GM08714 (cell line): ENCODE results near the gene MAP1LC3B2.
A peak's percentile ranks its signal among the peaks of the same experiment; 100 is the strongest.

Experiments
- H3K4me3 ChIP-seq: fragments of 200-500 bp; sonication (Bioruptor generic); 2 replicates; pipeline ENCODE4 v1.5.1; 2014; ENCODE audit warnings: mild to moderate bottlenecking, low read length, inconsistent platforms
- ZNF274 ChIP-seq: IDR thresholded peaks from 2 replicates; pipeline ENCODE4 v1.6.1; 2012; ENCODE audit warnings: mild to moderate bottlenecking, low read depth, low read length

Gene MAP1LC3B2

DNA sequence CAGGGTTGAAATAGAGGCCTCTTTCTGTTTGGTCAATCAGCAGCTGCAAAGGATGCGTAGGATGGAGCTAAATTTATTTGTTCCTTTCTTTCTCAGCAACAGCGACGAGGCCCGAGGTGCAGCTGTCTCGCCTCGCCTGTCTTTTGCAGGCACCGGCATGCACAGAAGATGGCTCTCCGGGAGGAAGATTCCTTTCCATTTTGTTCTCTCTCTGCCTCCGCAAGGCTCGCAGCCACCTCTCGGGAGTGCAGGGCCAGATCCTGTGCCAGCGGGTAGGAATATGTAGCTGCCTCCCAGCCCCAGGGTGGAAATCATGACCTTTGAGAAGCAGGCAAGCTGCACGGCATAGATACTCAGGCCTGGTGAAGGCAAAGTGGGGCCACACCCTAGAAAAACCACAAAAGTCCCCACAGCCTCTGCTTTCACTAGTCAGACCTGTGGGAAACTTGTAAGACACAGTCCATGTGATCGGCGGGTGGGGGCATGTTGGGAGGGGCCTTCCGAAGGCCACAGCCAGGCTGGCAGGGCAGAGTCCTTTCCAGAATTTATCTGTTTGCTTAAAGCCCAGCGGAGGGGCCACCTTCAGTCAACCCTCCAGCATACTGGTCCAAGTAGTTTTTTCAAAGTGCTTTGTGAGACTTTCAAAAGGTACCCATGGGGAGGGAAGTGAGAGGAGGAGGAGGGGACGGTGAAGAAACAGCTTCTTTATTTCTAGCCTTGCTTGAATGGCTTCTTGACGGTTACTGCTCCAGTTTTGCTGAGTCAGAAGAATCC is at the start of gene MAP1LC3B2:
TSS of gene MAP1LC3B2 (plus strand) at position 220 of the 774 bp plus-strand sequence. CDS start 16,562 bp downstream, outside the sequence.
- H3K4me3 ChIP-seq: peak within 1 kb of the TSS; percentile 4; the same call in 1 of the 2 replicates
- TF ChIP-seq ZNF274: no peak

GRCh38 chr12:116513944-116514343 is 45.2 kb upstream of the MAP1LC3B2 start:
- H3K4me3 ChIP-seq: no peak overlapping the region
- no peak for TF ChIP-seq ZNF274

DNA sequence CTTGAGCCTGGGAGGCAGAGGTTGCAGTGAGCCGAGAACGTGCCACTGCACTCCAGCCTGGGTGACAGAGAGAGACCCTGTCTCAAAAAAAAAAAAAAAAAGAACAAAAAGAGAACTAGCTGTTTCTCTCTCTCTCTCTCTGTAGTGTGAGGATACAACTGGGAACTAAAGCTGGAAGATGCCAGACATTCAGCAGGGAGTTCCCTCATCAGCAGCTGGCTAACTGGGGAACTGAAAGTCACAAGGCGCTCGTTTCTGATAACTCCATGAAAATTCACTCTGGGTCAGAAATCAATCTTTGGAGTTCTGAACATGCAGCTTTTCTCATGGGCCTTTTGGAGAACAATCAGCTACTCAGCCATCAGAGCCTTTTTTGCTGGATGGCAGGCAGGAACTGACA is 43.5 kb upstream of the MAP1LC3B2 start:
- no peak for TF ChIP-seq ZNF274
- H3K4me3 ChIP-seq: no peak overlapping the region

GRCh38 chr12:116516657-116517056 is 42.5 kb upstream of the MAP1LC3B2 start:
- no peak for TF ChIP-seq ZNF274
- no peak overlapping the region for H3K4me3 ChIP-seq

GRCh38 chr12:116517431-116518045 is 41.6 kb upstream of the MAP1LC3B2 start:
- TF ChIP-seq ZNF274: no peak
- no peak overlapping the region for H3K4me3 ChIP-seq

DNA sequence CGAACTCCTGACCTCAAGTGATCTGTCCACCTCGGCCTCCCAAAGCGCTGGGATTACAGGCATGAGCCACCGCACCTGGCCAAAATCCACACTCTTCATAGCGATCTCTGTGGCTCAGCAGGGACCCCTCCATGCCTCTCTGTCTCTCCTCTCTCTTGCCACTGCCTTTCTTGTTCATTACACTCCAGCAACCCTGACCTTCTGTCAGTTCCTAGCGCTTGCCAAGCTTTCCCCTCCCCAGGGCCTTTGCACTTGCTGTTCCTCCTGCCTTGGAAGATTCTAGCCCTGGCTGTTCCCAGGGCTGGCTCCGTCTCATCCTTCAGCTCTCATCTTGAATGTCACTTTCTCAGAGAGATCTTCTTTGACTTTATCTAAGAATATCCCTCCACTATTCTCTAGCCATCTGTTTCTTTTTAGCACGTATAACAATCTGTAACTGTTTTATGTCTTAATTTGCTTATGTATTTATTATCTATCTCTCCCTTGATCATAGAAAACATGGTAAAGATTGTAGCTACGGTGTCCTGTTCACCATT is 38.9 kb upstream of the MAP1LC3B2 start:
- no peak for TF ChIP-seq ZNF274
- H3K4me3 ChIP-seq: no peak overlapping the region

DNA sequence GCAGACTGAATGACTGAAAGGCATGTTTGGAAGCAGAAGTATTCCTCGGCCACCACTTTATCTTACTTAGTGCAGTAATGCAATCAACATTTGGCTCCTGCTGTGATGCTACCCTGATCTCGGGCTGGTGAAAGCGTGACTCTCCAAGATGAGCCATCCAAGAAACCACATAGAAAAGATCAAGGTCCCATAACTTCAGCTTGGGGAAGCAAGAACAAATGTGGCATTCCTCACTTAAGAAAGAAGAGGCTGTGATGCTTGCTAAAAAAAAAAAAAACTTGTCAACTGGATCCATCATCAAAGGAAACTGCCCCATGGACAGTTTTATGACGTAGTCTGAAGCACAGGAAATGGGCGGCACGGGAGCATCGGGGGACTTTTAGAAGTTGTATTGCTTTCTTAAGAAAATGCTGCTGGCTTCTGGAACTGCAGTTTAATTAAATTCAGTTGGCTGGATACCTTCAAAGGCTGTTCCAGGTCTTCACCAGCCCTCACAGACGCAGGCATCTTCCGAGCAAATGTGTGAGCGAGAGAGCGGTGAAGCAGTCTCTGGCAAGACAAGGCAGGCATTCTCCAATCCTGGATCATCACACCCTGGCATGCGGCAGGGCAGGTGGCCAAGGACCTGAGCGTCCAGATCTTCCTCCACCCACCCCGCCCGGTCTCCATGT is 38.2 kb upstream of the MAP1LC3B2 start:
- no peak for TF ChIP-seq ZNF274
- H3K4me3 ChIP-seq: no peak overlapping the region

DNA sequence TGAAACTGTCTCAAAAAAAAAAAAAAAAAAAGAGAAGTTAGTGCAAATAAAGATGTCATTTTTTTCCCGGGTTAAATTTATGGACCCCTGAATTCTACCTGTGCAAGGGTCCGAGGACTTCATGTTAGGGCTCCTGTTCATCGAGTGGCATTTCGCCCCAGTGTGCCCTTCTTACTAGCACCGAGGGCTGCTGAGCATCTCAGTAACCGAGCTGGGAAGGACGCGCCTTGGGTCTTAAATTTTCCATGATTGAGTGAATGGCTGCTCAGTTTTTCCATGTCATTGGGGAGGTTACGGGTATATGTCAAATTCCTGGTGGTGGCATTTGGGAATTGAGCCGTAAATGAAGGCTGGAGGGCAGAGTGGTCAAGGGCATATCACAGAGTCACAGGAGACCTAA is 34.9 kb upstream of the MAP1LC3B2 start:
- TF ChIP-seq ZNF274: no peak
- no peak overlapping the region for H3K4me3 ChIP-seq

GRCh38 chr12:116524964-116525379 is 34.2 kb upstream of the MAP1LC3B2 start:
- TF ChIP-seq ZNF274: no peak
- H3K4me3 ChIP-seq: no peak overlapping the region

DNA sequence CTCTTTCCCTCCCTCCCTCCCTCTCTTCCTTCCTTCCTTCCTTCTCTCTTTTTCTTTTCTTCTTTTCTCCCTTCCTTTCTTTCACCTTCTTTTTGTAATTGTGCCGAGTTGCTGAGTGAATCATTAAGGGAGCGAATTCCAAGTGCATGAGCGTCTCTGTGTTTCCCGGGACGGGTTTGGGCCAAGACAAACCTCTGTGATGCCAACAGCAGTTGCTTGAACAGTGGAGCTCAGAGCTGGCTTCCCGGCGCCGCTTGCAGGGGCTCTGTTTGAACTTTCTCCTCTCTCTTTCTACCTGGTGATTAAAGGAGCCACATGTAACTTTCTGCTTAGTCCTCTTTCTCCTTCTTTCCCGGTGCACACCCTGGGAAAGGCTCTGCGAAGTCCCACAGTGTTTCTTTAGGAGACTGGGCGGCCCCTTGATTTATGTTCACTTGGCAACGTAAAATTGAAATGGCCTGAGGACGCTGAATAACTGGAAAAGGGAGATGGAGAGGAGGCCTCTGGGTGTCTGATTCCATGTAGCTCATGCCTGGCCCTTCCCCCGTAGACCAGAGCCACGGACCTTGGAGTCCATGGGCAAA is 33.7 kb upstream of the MAP1LC3B2 start:
- no peak for TF ChIP-seq ZNF274

DNA sequence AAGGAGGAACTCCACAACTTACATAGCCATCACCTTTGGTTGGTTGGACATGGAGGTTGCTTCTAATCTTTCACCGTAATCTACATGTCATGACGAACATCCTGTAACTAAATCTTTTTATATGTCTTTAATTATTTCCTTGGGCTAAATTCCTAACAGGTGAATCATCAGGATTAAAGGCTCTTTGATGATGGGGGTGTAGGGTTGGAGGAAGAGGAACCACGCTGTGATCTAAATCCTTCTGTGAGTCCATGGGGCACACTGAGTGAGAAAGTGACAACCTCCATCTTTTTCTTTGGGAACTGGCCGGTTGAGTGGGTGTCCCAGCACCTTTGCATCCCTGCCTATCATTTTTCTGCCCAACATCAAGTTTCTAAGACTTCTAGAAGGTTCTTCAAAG is 31.1 kb upstream of the MAP1LC3B2 start:
- TF ChIP-seq ZNF274: no peak
- H3K4me3 ChIP-seq: no peak overlapping the region

More for the DNA sequence above, 33.7 kb upstream of the MAP1LC3B2 start:
- no peak overlapping the region for H3K4me3 ChIP-seq

DNA sequence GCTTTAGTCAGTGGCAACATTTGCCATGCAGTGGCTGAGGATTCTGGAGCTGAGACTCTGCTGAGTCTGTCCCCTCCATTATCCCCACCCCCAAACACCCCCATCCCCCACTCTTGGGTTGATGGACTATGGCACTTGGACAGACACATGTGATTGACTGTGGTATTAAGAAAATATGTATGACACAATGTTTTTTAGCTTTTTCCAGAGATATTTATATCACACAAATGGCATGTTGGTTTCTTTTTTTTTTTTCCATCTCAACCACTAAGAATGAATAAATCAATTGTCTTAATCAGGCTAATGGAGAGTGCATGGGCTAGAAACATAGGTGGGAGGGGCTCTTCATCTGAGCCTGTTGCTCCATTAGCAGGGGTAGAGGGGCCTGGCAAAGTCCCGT is 30.7 kb upstream of the MAP1LC3B2 start:
- H3K4me3 ChIP-seq: no peak overlapping the region
- TF ChIP-seq ZNF274: no peak

DNA sequence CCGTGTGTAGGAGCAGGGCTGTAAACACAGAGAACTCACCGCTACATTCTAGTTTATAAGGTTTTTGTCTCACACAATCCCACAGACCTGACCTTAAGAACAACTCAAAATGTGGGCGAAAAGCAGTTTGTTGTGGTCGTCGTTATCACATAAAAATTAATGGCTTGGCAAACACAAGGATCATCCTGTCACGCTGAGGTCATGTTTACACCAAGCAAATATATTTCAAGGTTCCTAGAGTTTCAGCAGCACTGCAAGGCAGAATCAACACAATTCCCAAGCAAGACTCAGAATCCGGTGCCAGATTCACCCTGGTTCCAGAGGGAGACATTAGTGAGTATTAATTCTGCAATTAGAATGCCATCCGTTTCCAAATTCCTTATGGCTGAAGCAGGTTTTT is 30.1 kb upstream of the MAP1LC3B2 start:
- no peak for TF ChIP-seq ZNF274
- no peak overlapping the region for H3K4me3 ChIP-seq

DNA sequence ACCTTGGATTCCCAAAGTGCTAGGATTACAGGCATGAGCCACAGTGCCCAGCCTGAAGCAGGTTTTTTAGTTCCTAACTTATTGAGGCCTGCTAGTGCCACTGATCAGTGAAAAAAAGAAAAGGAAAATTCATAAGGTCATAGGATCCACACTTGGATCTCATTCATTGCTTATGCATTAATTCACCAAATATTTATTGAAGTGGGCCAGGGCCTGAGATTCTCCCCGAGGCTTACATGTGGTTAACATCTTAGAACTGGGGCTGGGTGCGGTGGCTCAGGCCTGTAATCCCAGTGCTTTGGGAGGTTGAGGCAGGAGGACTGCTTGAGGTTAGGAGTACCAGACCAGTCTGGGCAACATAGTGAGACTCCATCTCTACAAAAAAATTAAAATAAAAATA is 29.5 kb upstream of the MAP1LC3B2 start:
- no peak overlapping the region for H3K4me3 ChIP-seq
- no peak for TF ChIP-seq ZNF274
